Natural killer cell (primary cell): ENCODE measurements around the gene DHH. TPM values are rescaled to one million over a fixed set of nuclear protein-coding genes. Genes with fewer than 3 reads are reported as not detected.

ENCODE experiments used
- ATAC-seq, 3 donors: fragments of 150-1000 bp in 2 of 3; fragments of 200-7000 bp in 1 of 3; cut with Tn5 transposase; 1 replicate in 1 of 3; 2 replicates in 2 of 3; pipeline ENCODE4 v1.10.0; 2021; ENCODE audit warnings: mild to moderate bottlenecking in 2 of 3, moderate library complexity in 2 of 3
- DNase-seq, 2 donors: peaks; one replicate each; pipeline versions ENCODE4 v3.0.0 to v3.0.0-alpha.2; 2013 to 2021; ENCODE audit warnings: mixed read lengths in 1 of 2
- H3K27ac ChIP-seq: one replicate; pipeline ENCODE4 v1.5.1; 2013; ENCODE audit warnings: mild to moderate bottlenecking, low read length
- H3K27me3 ChIP-seq: one replicate; pipeline ENCODE4 v1.6.1; 2013; ENCODE audit warnings: low read length; ENCODE audit not compliant: control insufficient read depth, insufficient read depth
- H3K36me3 ChIP-seq: one replicate; pipeline ENCODE4 v1.6.1; 2013; ENCODE audit warnings: low read length; ENCODE audit not compliant: control insufficient read depth, insufficient read depth
- H3K4me1 ChIP-seq: one replicate; pipeline ENCODE4 v1.6.1; 2013; ENCODE audit warnings: low read length; ENCODE audit not compliant: control insufficient read depth, insufficient read depth
- H3K4me3 ChIP-seq: one replicate; pipeline ENCODE4 v1.5.1; 2013; ENCODE audit warnings: low read length
- H3K9me3 ChIP-seq: one replicate; pipeline ENCODE4 v1.6.1; 2013; ENCODE audit warnings: low read length; ENCODE audit not compliant: control insufficient read depth, insufficient read depth
- H3K27ac Mint-ChIP-seq, 2 donors: one replicate each; pipeline ENCODE4 v1.8.0; 2022; ENCODE audit warnings: mild to moderate bottlenecking in 2 of 2, mixed read lengths in 2 of 2, moderate library complexity in 1 of 2
- H3K27me3 Mint-ChIP-seq, 2 donors: one replicate each; pipeline ENCODE4 v1.8.0; 2022; ENCODE audit warnings: low read depth in 2 of 2, mixed read lengths in 2 of 2
- H3K36me3 Mint-ChIP-seq: one replicate; pipeline ENCODE4 v1.8.0; 2022; ENCODE audit warnings: mixed read lengths
- H3K4me1 Mint-ChIP-seq, 2 donors: one replicate each; pipeline ENCODE4 v1.8.0; 2022; ENCODE audit warnings: mixed read lengths in 2 of 2
- H3K4me3 Mint-ChIP-seq: one replicate; pipeline ENCODE4 v1.8.0; 2022; ENCODE audit warnings: mild to moderate bottlenecking, moderate library complexity, mixed read lengths
- H3K9me3 Mint-ChIP-seq, 2 donors: one replicate each; pipeline ENCODE4 v1.8.0; 2022; ENCODE audit warnings: mixed read lengths in 2 of 2
- CTCF ChIP-seq: fragments of 200-600 bp; IDR thresholded peaks from one replicate; pipeline ENCODE4 v1.8.0; 2022; ENCODE audit warnings: antibody characterized with exemption
- WGBS: methylation state at CpG from one replicate; pipeline ENCODE4 v1.1.7; 2013; ENCODE audit warnings: missing lambda C conversion rate; ENCODE audit not compliant: insufficient coverage; 5-methylcytosine and 5-hydroxymethylcytosine counted together
- intact Hi-C: fragments of 100-400 bp; cut with micrococcal nuclease; formaldehyde crosslinking; loops from one replicate; pipeline ENCODE4 v1.14.2; 2022
- total RNA-seq, 4 donors: library from RNA; stranded (reverse); fragments of 120-200 nt in 1 of 4; gene quantifications; one replicate each; pipeline versions ENCODE4 v1.2.3 to v1.2.4, GENCODE V29; 2013 to 2022

Gene DHH
- total RNA-seq, 3 donors from 2014 or later (not counting 1 experiment from before 2014, with no cell fraction given) = 0.39 to 0.80 (median 0.45) TPM

DNA sequence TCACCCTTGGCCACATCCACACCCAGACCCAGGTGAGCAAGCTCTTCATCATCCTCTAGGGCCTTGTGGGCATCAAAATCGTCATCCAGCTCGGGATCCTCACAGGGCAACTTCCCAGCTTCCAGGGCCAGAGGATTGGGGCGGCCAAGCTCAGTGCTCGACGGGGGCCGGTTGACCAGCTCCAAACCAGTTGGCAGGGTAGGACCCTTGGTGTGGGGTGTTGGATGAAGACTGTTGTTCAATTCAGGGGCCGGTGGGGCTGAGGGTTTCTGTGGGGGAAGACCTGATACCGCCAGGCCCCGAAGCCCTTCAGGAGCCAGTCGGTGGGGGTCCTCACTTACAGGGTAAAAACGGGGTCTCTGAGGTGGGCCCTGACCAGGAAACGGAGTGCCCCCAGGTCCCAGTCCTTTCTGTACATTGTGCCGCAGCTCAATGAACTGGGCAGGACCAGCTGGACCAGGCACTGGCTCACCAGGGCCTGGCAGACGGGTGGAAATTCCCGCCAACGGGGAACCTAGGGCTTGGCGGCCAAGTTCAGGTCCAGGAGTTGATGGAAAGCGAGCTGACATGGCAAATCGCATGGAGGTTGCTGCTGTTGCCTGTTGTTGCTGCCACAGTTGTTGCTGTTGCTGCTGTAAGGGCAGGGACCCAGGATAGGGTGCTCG, 56.2 kb downstream of the DHH start:
- H3K27ac ChIP-seq = no peak overlapping the region
- H3K9me3 ChIP-seq = no peaks in the 10 kb centered on the region
- ATAC-seq (no peak), DNase-seq (no peak)
- intact Hi-C loops = no loop called here
- H3K4me1 Mint-ChIP-seq = peaks cover 0 to 2% of the 10 kb centered on the region in 2 donors
- no peaks in the 10 kb centered on the region for H3K4me1 ChIP-seq
- H3K4me3 ChIP-seq = no peak overlapping the region
- H3K27ac Mint-ChIP-seq = no peak overlapping the region
- H3K9me3 Mint-ChIP-seq = no peaks in the 10 kb centered on the region
- WGBS = 98% methylated on average over 20 of the region's 20 CpGs
- no peaks in the 10 kb centered on the region for H3K27me3 Mint-ChIP-seq
- no peak overlapping the region for H3K4me3 Mint-ChIP-seq
- H3K27me3 ChIP-seq = no peaks in the 10 kb centered on the region
- H3K36me3 Mint-ChIP-seq = peaks cover 7% of the 10 kb centered on the region
- H3K36me3 ChIP-seq = peaks cover 85% of the 10 kb centered on the region
- TF ChIP-seq CTCF = no peak

GRCh38 chr12:49037947-49038237, 56.7 kb downstream of the DHH start:
- TF ChIP-seq CTCF = no peak
- no peak overlapping the region for H3K27ac Mint-ChIP-seq
- intact Hi-C loops = no loop called here
- WGBS = 95% methylated on average over 7 of the region's 7 CpGs
- H3K9me3 ChIP-seq = no peaks in the 10 kb centered on the region
- H3K4me1 ChIP-seq = no peaks in the 10 kb centered on the region
- H3K36me3 Mint-ChIP-seq = peaks cover 2% of the 10 kb centered on the region
- ATAC-seq (no peak), DNase-seq (no peak)
- H3K27me3 ChIP-seq = no peaks in the 10 kb centered on the region
- H3K9me3 Mint-ChIP-seq = no peaks in the 10 kb centered on the region
- H3K27me3 Mint-ChIP-seq = no peaks in the 10 kb centered on the region
- H3K4me3 Mint-ChIP-seq = no peak overlapping the region
- H3K36me3 ChIP-seq = peaks cover 84% of the 10 kb centered on the region
- H3K4me3 ChIP-seq = no peak overlapping the region
- no peak overlapping the region for H3K27ac ChIP-seq
- H3K4me1 Mint-ChIP-seq = no peaks in the 10 kb centered on the region

DNA sequence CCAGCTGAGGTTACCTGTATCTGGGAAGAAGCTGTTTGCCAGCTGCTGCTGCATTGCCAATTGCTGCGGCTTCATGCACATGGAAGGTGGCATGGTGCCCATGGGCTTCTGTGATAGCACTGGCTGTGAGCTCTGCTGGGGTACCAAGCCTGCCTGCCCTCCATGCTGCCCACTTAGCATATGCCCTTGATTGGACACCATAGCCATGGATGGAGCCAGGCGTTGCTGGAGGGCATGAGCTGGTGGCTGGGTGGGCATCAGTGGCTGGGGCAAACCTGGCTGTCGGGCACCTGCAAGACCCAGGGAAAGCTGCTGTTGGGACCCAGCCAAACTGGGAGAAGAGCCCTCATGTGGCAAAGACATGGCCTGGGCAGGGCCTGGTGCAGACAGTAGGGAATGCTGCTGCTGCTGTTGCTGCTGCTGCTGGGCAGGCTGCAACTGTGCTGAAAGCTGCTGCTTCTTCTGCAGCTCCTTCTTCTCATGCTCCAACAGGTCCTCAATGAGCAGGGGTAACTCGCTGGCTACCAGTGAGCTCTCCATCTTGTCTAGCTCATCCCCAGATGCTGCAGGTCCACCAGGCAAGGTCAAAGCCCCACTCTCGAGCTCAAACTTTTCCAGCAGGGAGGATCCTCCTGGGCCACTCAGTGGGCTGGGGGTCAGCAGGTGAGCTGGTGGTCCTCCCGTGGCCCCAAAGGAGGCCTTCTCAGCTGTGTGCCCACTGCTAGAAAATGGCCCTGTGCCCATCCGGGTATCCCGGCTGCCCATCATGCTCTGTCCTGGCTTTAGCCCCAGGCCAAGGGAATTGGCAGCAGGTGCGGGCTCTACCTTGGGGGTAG, 57.3 kb downstream of the DHH start:
- Mint-ChIP-seq H3K4me1 (no peaks in the 10 kb centered on the region), H3K4me3 (no peak overlapping the region), H3K27me3 (no peaks in the 10 kb centered on the region), H3K36me3 (no peaks in the 10 kb centered on the region), H3K27ac (no peak overlapping the region), H3K9me3 (no peaks in the 10 kb centered on the region)
- H3K9me3 ChIP-seq = no peaks in the 10 kb centered on the region
- no peak overlapping the region for H3K27ac ChIP-seq
- no peak for DNase-seq
- peaks cover 84% of the 10 kb centered on the region for H3K36me3 ChIP-seq
- TF ChIP-seq CTCF = no peak
- ATAC-seq = no peak
- H3K27me3 ChIP-seq = no peaks in the 10 kb centered on the region
- WGBS = 97% methylated on average over 9 of the region's 9 CpGs
- intact Hi-C loops = no loop called here
- H3K4me1 ChIP-seq = no peaks in the 10 kb centered on the region
- H3K4me3 ChIP-seq = no peak overlapping the region

Other genes starting within 250 kb of the DHH start
- gene DDX23, start 242.6 kb downstream of the DHH start, total RNA-seq = 100 to 1,000 TPM in 2 of 3 donors, 10 to 100 TPM in 1; 96.0 to 123 (median 104) TPM
- 1 to 10 TPM; 1.7 to 6.8 (median 5.6) TPM for gene RND1, start 228.9 kb downstream of the DHH start, total RNA-seq
- gene FKBP11, start 169.3 kb downstream of the DHH start, total RNA-seq = 100 to 1,000 TPM; 156 to 228 (median 218) TPM
- gene ARF3, start 137.3 kb downstream of the DHH start, total RNA-seq = 100 to 1,000 TPM in 1 of 3 donors, 10 to 100 TPM in 2; 80.7 to 114 (median 88.4) TPM
- gene WNT10B, start 123.1 kb downstream of the DHH start, total RNA-seq = 1 to 10 TPM; 7.9 to 10.0 (median 8.2) TPM
- gene WNT1, start 116.5 kb downstream of the DHH start, total RNA-seq = 1 to 10 TPM; 1.1 to 2.0 (median 1.7) TPM
- gene DDN, start 95.4 kb downstream of the DHH start, total RNA-seq = 1 to 10 TPM; 1.1 to 3.4 (median 1.4) TPM
- 100 to 1,000 TPM in 1 of 3 donors, 10 to 100 TPM in 2; 76.4 to 100 (median 81.1) TPM for gene PRKAG1, start 76.0 kb downstream of the DHH start, total RNA-seq
- gene KMT2D, start 34.0 kb downstream of the DHH start, total RNA-seq = 100 to 1,000 TPM; 164 to 186 (median 182) TPM
- gene RHEBL1, start 24.8 kb downstream of the DHH start, total RNA-seq = 10 to 100 TPM in 2 of 3 donors, 1 to 10 TPM in 1; 6.3 to 11.6 (median 11.1) TPM
- 100 to 1,000 TPM; 262 to 294 (median 271) TPM for gene LMBR1L, start 16.0 kb upstream of the DHH start, total RNA-seq
- gene TUBA1B, start 36.6 kb upstream of the DHH start, total RNA-seq = 100 to 1,000 TPM; 147 to 185 (median 178) TPM
- 100 to 1,000 TPM; 129 to 403 (median 182) TPM for gene TUBA1A, start 94.3 kb upstream of the DHH start, total RNA-seq
- gene TUBA1C, start 170.3 kb upstream of the DHH start, total RNA-seq = 10 to 100 TPM; 19.0 to 39.6 (median 24.9) TPM
- gene PRPH, start 200.3 kb upstream of the DHH start, total RNA-seq = not detected
- gene TROAP, start 228.5 kb upstream of the DHH start, total RNA-seq = 1 to 10 TPM in 2 of 3 donors, under 1 TPM in 1; 0.58 to 3.0 (median 2.2) TPM
- not detected for gene C1QL4, start 242.4 kb upstream of the DHH start, total RNA-seq